Muscle of leg (tissue), 11 donors: ENCODE data around the gene TEX28. TPM values are rescaled to one million over a fixed set of nuclear protein-coding genes. Genes with fewer than 3 reads are reported as not detected.

Experiments
- DNase-seq: peaks from one replicate; pipeline ENCODE4 v3.0.0; 2013
- H3K27ac ChIP-seq: one replicate; pipeline ENCODE4 v1.5.1; 2013; ENCODE audit warnings: mild to moderate bottlenecking, low read length, control low read depth
- H3K27me3 ChIP-seq: one replicate; pipeline ENCODE4 v1.6.1; 2013; ENCODE audit warnings: low read length; ENCODE audit not compliant: control insufficient read depth, insufficient read depth
- H3K36me3 ChIP-seq: one replicate; pipeline ENCODE4 v1.6.1; 2013; ENCODE audit warnings: low read length; ENCODE audit not compliant: control insufficient read depth, insufficient read depth
- H3K4me1 ChIP-seq: one replicate; pipeline ENCODE4 v1.6.1; 2013; ENCODE audit warnings: low read length; ENCODE audit not compliant: control insufficient read depth, insufficient read depth
- H3K4me3 ChIP-seq: one replicate; pipeline ENCODE4 v1.5.1; 2013; ENCODE audit warnings: low read length, control low read depth
- H3K9me3 ChIP-seq: replicated peaks from 2 replicates; pipeline ENCODE4 v1.6.1; 2013; ENCODE audit warnings: low read depth, low read length; ENCODE audit not compliant: control insufficient read depth
- WGBS: methylation state at CpG from one replicate; pipeline ENCODE4 v1.1.5; 2013; ENCODE audit warnings: missing lambda C conversion rate; ENCODE audit not compliant: insufficient coverage; 5-methylcytosine and 5-hydroxymethylcytosine counted together
- polyA plus RNA-seq, 8 donors: library from polyadenylated mRNA; unstranded; fragments of 120-200 nt; gene quantifications; one replicate each; pipeline versions ENCODE4 v1.2.1 to v1.2.3, GENCODE V29; 2013; ENCODE audit warnings: inconsistent platforms in 1 of 8, low replicate concordance in 1 of 8; ENCODE audit not compliant: insufficient read length in 8 of 8, insufficient read depth in 1 of 8
- total RNA-seq: library from RNA; stranded (reverse); fragments of 120-200 nt; gene quantifications from one replicate; pipeline ENCODE4 v1.2.4, GENCODE V29; 2013

Gene TEX28
- total and polyA plus RNA-seq, 9 donors: not detected

GRCh38 chrX:154328646-154329045 is 33.7 kb upstream of the TEX28 start:
- WGBS: 93% methylated on average over 4 of the region's 5 CpGs
- no peak overlapping the region for H3K27ac ChIP-seq
- peaks cover 33% of the 10 kb centered on the region for H3K4me1 ChIP-seq
- H3K9me3 ChIP-seq: no peaks in the 10 kb centered on the region
- peaks cover 5% of the 10 kb centered on the region for H3K27me3 ChIP-seq
- no peak for DNase-seq
- no peak overlapping the region for H3K4me3 ChIP-seq
- no peaks in the 10 kb centered on the region for H3K36me3 ChIP-seq

DNA sequence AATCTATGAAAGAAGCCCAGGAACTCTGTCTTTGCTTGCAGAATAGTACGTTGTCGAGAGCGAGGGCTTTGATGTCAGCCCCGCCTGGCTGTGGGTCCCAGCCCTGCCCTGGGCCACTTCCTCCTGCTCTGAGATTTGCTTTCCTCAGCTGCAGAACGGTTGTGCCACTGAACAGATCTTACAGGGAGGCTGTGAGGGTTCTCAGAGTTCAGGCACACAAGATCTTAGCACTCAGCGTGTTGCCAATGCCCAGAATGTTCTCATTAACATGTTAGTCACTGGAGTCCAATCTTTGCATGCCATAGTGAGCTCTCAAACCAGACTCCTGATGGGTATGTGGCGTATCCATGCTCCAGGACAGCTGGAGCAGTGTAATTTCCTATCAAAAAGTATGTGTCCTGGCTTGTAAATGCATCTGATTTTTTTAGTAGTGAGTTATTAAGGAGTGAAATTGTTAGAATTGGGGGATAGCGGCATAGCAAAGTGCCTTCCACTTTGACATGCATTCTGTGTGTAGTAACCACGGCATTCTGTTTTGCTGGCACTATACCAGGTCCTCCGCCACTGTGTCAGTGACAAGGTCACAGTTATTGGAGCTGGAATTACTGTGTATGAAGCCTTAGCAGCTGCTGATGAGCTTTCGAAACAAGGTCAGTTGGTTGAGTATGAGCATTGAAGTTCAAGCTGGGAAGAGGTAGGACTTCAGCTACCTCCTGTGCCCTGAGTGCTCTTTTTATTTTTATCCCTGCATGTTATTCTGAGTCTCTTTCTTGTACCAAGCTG is 32.3 kb upstream of the TEX28 start:
- no peaks in the 10 kb centered on the region for H3K36me3 ChIP-seq
- DNase-seq: no peak
- H3K27me3 ChIP-seq: peaks cover 6% of the 10 kb centered on the region
- H3K4me3 ChIP-seq: no peak overlapping the region
- peak overlapping the region; percentile 52 for H3K27ac ChIP-seq
- H3K4me1 ChIP-seq: peaks cover 33% of the 10 kb centered on the region
- no peaks in the 10 kb centered on the region for H3K9me3 ChIP-seq
- 63% methylated on average over 10 of the region's 11 CpGs for WGBS

GRCh38 chrX:154325541-154325940 is 30.6 kb upstream of the TEX28 start:
- Histone ChIP-seq H3K36me3 (no peaks in the 10 kb centered on the region), H3K4me1 (peaks cover 33% of the 10 kb centered on the region), H3K27ac (no peak overlapping the region), H3K9me3 (no peaks in the 10 kb centered on the region), H3K27me3 (peaks cover 7% of the 10 kb centered on the region), H3K4me3 (no peak overlapping the region)
- no peak for DNase-seq
- whole genome bisulfite sequencing: 70% methylated on average over 4 of the region's 8 CpGs

GRCh38 chrX:154323537-154323936 is 28.6 kb upstream of the TEX28 start:
- WGBS: 57% methylated on average over 7 of the region's 7 CpGs
- no peaks in the 10 kb centered on the region for H3K9me3 ChIP-seq
- peaks cover 24% of the 10 kb centered on the region for H3K4me1 ChIP-seq

DNA sequence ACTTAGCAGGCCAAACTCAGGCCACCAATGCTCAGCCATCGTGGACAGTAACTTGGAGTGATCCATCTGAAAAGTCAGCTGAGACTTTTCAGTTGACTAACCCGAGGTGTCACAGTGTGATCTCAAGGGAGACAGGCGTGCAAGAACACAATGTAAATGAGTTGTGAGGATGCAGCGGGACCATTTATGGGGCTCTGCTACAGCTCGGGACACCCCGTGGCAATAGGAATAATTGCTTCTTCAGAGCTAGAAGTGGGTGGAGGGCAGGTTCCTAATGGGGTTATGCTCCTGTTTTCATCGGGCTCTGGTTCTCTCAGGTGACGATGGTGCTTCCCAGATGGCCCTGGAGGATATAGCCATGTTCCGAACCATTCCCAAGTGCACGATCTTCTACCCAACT is 28.0 kb upstream of the TEX28 start:
- no peak overlapping the region for H3K4me3 ChIP-seq
- H3K36me3 ChIP-seq: no peaks in the 10 kb centered on the region
- H3K27ac ChIP-seq: no peak overlapping the region
- no peaks in the 10 kb centered on the region for H3K9me3 ChIP-seq
- H3K27me3 ChIP-seq: peaks cover 5% of the 10 kb centered on the region
- 73% methylated on average over 10 of the region's 10 CpGs for WGBS
- DNase-seq: no peak
- peaks cover 20% of the 10 kb centered on the region for H3K4me1 ChIP-seq

More at GRCh38 chrX:154323537-154323936, 28.6 kb upstream of the TEX28 start:
- no peak overlapping the region for H3K4me3 ChIP-seq
- peaks cover 5% of the 10 kb centered on the region for H3K27me3 ChIP-seq
- no peak overlapping the region for H3K27ac ChIP-seq
- no peaks in the 10 kb centered on the region for H3K36me3 ChIP-seq
- no peak for DNase-seq

- DNase-seq: no peak
- Histone ChIP-seq H3K4me1 (peaks cover 11% of the 10 kb centered on the region), H3K27me3 (peaks cover 5% of the 10 kb centered on the region), H3K27ac (no peak overlapping the region), H3K36me3 (no peaks in the 10 kb centered on the region), H3K9me3 (no peaks in the 10 kb centered on the region), H3K4me3 (no peak overlapping the region)
- WGBS: 61% methylated on average over 10 of the region's 10 CpGs
Observed at GRCh38 chrX:154321594-154321993, 26.7 kb upstream of the TEX28 start.

GRCh38 chrX:154321152-154321551 is 26.2 kb upstream of the TEX28 start:
- DNase-seq: no peak
- no peaks in the 10 kb centered on the region for H3K9me3 ChIP-seq

DNA sequence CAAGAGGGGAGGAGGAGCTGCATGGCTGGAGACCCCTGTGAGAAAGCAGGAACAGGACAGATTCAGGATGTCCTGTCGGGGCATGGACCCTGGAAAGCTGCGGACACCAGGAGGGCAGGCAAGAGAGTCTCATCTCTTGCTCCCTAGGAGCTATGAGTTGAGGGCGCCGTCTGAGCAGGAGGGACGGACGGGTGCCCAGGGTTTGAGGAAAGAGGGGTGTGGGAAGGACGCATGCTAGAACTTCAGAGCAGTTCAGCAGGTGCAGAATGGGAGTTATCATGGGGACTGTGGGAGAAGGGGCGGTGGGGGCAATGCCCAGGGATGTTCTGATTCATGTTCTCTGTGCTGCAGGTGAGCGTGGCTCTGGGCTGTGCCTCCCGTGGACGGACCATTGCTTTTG is 25.5 kb upstream of the TEX28 start:
- H3K4me1 ChIP-seq: peaks cover 2% of the 10 kb centered on the region
- no peak overlapping the region for H3K4me3 ChIP-seq
- WGBS: 75% methylated on average over 9 of the region's 11 CpGs
- peaks cover 7% of the 10 kb centered on the region for H3K27me3 ChIP-seq
- H3K27ac ChIP-seq: no peak overlapping the region
- no peaks in the 10 kb centered on the region for H3K36me3 ChIP-seq
- DNase-seq: no peak
- no peaks in the 10 kb centered on the region for H3K9me3 ChIP-seq

More at GRCh38 chrX:154321152-154321551, 26.2 kb upstream of the TEX28 start:
- H3K4me3 ChIP-seq: no peak overlapping the region
- WGBS: 75% methylated on average over 2 of the region's 7 CpGs
- no peak overlapping the region for H3K27ac ChIP-seq
- no peaks in the 10 kb centered on the region for H3K36me3 ChIP-seq
- peaks cover 8% of the 10 kb centered on the region for H3K4me1 ChIP-seq
- peaks cover 5% of the 10 kb centered on the region for H3K27me3 ChIP-seq

- H3K27me3 ChIP-seq: peaks cover 5% of the 10 kb centered on the region
- peaks cover 2% of the 10 kb centered on the region for H3K4me1 ChIP-seq
- WGBS: 31% methylated on average over 7 of the region's 7 CpGs
- H3K4me3 ChIP-seq: no peak overlapping the region
- H3K36me3 ChIP-seq: no peaks in the 10 kb centered on the region
- peak; percentile 41 for DNase-seq
- H3K27ac ChIP-seq: no peak overlapping the region
- no peaks in the 10 kb centered on the region for H3K9me3 ChIP-seq
Observed at GRCh38 chrX:154317391-154317995, 22.6 kb upstream of the TEX28 start.

DNA sequence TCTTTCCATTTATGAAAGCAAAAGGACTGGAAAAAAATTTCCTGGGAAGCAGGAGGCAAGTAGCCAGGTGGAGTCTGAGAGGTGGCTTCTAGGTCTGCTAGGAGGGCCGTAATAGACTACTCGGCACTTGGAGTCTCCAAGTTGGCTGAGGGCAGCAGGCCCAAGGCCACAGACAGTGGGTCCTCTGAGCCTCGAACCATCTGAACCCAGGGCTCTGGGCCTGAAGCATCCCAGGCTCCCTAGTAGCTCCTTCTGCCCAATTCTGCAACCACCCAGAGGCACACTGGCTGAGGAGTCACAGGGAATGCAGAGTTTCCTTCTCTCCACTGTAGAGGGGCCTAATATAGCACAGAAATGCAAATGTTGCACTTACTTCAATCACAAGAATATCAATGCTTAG is 20.5 kb upstream of the TEX28 start:
- no peak overlapping the region for H3K4me3 ChIP-seq
- no peaks in the 10 kb centered on the region for H3K9me3 ChIP-seq
- no peaks in the 10 kb centered on the region for H3K36me3 ChIP-seq
- H3K27ac ChIP-seq: no peak overlapping the region
- peaks cover 3% of the 10 kb centered on the region for H3K27me3 ChIP-seq
- H3K4me1 ChIP-seq: peaks cover 2% of the 10 kb centered on the region
- 84% methylated on average over 3 of the region's 3 CpGs for WGBS
- DNase-seq: no peak
